DLD1 (cell line): ENCODE data around the gene MBD3L1.

Source experiments
- in situ Hi-C: cut with HindIII; loops from 2 replicates; pipeline ENCODE4 v1.10.0; 2017; ENCODE audit warnings: low sequenced_read_pairs

Gene MBD3L1

DNA sequence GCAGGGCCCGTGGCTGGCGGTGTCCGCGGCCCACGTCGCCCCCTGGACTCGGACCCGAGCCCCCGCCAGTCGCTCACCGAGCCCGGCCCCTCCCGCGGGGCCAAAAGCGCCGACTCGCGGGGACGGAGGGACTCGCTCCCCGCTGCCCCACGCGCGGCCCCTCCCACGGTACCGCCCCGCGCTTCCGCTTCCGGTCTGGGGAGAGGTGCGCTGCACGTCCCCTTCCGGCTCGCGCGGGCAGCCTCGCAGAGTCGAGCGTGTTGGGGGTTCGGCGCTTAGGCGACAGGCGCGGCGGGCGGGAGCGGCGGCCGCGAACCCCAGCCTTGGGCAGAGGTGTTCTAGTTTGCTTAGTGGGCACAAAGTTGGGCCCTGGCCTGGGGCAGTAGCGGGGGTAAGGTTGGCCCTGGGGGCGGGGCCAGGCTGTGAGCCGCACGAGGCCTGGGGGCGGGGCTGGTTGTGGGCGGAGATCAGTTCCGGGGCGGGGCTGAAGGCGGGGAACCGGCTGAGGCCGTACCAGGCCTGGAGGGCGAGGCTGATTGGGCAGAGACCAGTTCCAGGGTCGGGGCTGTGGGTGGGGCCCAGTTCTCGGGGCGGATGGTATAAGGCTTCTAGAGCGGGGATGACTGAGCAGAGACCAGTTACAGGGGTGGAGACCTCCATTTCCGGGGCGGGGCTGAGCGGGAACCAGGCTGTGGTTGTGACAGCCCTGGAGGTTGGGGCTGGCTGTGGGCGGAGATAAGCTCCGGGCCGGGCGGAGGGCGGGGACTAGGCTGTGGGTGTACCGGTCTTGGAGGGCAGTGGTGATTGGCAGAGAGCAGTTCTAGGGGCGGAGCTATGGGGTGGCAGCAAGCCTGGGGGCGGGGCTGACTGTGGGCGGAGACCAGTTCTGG lies at the start of gene MBD3L1, which contains the start of gene ZNF558:
Gene MBD3L1, plus strand, starts transcription at position 246 of the 890 bp plus-strand sequence. CDS start 10,302 bp downstream, outside the sequence.
Gene ZNF558, minus strand, starts transcription at position 173 of the 890 bp plus-strand sequence. CDS start 9,645 bp downstream, outside the sequence.
- in situ Hi-C loops = no loop called here

DNA sequence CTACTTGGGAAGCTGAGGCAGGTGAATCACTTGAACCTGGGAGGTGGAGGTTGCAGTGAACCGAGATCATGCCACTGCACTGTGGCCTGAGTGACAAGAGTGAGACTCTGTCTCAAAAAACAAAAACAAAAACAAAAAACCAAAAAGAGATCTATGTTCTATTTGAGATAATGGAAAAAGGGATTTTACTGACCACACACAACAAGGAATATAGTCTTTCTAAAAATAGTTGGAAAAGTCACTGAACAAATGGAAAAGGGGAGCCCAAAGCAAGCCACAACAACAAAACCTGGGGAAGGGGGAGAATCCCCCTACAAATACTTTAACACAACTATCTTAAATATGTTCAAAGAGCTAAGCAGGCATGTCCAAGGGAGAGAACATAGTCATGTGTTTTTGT lies 37.4 kb upstream of the MBD3L1 start:
- in situ Hi-C loops = no loop called here

DNA sequence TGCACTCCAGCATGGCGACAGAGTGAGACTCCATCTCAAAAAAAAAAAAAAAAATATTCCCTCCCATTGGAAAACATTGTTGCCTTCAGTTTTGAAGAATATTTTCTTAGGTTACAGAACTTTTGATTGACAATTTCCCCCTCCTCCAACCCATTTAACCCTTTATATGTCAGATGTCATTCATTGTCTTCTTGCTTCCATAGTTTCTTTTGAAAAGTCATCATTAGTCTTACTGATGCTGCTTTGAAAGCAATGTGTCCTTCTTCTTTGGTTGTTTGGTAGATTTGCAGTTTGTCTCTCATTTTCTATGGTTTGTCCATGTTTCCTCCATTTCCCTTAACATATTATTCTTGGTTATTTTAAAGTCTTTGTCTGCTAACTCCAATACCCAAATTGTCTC lies 25.5 kb upstream of the MBD3L1 start:
- in situ Hi-C loops = no loop called here

DNA sequence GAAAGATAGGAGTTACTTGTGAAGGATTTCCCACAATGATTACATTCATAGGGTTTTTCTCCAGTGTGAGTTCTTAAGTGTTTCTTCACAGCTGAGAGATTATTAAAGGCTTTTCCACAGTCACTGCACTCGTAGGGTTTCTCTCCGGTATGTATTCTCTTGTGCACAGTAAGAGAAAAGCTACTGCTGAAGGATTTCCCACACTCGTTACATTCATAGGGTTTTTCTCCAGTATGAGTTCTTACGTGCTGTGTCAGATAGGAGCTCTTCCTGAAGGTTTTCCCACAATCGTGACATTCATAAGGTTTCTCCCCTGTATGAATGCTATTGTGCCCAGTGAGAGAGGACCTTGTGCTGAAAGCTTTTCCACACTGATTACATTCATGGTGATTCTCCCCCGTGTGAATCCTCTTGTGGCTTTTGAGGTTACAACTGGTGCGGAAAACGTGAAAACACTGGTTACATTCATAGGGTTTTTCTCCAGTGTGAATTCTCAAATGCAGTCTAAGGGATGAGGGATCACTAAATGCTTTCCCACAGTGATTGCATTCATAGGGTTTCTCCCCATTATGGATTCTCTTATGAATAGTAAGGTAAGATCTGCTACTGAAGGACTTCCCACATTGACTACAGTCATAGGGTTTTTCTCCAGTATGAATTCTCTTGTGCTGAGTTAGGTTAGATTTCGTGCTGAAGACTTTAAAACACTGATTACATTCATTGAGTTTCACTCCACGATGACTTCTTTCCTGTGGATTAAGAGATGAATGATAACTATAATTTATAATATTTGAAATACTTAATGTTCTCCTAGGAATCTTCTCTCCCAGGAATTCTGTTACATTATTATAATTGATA lies 20.6 kb upstream of the MBD3L1 start:
- in situ Hi-C loops = no loop called here

DNA sequence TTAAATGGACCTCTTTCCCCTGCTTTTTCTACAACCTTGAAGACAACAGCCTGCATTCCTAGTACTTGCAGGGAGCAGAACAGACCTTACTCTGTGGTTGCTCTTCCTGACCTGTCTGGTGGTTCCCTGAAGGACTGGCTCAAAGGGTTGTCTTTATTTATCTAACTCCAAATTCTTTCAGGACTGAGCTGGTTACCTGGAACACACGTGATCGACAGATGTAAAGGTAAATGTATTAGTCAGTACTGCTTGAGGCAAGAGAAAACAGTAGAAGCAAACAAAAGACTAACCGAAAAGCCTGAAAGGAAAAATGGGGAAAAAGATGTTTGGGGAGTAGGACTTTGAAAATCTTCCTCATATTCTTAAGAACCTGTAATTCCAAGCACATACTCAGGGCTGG lies 18.0 kb upstream of the MBD3L1 start:
- in situ Hi-C loops = no loop called here

DNA sequence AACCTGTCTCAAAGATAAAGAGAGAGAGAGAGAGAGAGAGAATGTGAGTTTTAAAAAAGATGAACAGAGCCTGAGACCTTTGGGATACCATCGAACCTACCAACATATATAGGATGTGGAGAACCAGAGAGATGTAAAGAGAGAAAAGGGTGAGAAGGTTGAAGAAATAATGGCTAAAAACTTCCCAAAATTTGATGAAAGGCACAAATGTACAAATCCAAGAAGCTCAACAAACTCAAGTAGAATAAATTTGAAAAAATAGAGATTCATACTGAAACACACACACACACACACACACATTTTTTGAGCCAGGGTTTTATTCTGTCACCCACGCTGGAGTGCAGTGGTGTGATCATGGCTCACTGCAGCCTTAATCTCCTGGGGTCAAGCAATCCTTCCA lies 16.4 kb upstream of the MBD3L1 start:
- in situ Hi-C loops = no loop called here

DNA sequence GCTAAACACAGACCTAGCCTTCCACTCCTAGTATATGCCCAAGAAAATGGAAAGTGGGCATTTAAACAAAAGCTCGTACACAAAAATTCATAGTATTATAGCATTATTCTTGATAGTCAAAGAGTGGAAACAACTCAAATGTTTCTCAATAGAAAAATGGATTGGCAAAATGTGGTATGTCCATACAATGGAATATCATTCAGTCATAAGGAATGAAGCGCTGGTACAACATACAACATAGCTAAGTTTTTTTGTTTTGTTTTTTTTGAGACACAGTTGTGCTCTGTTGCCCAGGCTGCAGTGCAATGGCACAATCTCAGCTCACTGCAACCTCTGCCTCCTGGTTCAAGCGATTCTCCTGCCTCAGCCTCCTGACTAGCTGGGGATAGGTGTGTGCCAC lies 11.9 kb upstream of the MBD3L1 start:
- in situ Hi-C loops = no loop called here

DNA sequence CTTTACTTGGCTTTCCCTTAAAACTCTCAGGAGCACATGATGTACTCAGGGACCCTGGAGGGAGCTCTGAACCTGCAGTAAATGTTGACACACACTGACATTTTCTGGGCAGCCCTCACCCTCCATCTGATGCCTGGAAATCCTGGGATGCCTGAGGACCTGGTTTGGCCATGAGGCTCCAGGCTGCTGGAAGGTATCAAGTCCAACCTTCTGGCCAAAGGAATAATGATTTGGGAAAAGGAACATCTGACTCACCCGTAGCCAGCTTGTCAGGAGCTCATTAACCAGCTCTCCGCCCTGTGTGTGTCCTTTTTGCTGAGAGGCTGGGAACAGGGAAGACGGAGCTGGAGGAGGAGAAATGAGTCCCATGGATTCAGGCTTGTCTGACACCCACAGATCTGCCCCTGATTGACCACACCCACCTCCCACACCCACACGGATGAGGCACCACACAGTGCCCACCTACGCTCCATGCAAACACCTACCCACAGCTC lies 10.4 kb upstream of the MBD3L1 start:
- in situ Hi-C loops = no loop called here

DNA sequence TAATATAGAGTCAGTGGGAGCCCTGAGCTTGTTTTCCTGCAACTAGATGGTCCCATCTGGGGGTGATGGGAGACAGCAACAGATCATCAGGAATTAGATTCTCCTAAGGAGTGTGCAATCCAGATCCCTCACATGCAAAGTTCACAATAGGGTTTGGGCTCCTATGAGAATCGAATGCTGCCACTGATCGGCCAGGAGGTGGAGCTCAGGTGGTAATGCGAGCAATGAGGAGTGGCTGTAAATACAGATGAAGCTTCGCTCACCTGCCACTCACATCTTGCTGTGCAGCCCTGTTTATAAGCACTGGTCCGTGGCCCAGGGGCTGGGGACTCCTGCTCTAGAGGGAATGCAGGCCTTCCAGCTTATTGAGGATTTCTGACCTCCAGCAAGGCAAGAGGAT lies 5.8 kb upstream of the MBD3L1 start:
- in situ Hi-C loops = no loop called here

DNA sequence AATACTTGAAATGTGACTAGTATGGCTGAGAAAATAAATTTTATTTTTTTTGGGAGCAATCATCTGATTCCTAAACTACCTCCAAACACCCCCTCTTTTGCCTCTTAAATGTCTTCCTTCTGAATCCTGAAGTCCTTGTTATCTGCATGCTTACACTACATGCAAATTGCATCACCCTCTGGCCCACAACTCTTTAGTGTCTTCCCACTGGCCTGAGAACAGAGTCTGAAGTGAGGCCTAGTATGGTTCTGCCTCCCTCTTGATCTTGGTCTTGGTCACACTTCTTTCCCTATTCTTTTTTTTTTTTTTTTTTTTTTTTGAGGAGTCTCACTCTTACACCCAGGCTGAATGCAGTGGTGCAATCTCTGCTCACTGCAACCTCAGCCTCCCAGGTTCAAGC lies 4.9 kb upstream of the MBD3L1 start:
- in situ Hi-C loops = no loop called here

DNA sequence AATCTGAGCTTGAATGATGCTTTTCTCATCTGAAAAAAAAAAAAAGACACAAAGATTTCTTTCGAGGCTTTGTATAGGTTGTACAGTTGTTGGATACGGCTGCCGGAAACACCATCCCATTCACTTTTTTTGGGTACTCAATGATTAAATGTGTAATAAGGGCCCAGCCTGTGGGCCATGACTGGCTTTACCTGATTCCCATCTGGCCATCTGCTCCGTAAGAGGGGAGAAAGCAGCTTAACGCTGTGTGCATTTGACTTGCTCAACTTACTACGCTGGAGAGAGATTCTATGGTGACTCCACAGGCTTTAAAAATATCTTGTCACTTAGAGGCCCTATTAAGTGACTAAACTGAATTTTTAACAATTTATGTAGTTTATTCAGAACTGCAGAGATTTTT lies 804 bp upstream of the MBD3L1 start:
- in situ Hi-C loops = no loop called here

DNA sequence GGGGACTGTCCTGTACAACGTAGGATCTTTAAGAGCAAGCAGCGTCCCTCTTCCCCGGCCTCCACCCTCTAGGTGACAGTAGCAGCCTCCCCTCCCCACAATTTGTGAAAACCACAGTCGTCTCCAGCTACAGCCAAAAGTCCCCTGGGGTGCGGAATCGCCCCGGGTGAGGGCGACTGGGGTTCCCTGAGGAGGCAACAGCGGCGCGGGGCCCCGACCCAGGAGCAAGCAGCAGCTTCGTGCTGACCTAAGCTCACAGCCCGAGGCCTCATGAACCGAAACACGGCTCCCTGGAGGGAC lies 395 bp upstream of the MBD3L1 start:
- in situ Hi-C loops = no loop called here

DNA sequence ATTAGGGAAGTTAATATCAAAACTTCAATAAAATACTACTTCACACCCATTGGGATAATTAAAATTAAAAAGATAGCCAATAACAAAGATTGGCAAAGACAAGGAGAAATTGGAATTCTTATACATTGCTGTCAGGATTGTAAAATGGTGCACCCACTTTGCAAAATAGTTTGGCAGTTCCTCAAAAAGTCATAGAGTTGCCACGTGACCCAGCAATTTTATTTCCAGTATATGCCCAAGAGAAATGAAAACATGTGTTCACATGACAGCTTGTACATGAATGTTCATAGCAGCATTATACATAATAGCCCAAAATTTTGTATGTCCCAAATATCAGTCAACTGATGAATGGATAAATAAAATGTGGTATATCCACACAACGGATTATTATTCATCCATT lies 3.3 kb downstream of the MBD3L1 start:
- in situ Hi-C loops = no loop called here

DNA sequence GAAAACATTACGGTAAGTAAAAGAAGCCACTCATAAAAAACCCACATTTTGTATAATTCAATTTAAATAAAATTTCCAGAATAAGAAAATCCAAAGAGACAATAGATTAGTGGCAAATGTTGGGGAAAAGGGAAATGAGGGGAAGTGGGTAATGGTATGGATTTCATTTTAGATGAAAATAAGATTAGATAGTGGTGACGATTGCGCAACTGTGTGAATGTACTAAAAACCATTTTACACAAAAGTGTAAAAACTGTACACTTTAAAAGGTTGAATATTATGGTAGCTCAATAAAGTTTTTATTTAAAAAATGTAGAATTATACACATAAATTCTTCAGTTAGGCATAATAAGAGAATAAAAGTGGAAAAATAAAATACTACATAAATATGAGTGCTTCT lies 3.7 kb downstream of the MBD3L1 start:
- in situ Hi-C loops = no loop called here

DNA sequence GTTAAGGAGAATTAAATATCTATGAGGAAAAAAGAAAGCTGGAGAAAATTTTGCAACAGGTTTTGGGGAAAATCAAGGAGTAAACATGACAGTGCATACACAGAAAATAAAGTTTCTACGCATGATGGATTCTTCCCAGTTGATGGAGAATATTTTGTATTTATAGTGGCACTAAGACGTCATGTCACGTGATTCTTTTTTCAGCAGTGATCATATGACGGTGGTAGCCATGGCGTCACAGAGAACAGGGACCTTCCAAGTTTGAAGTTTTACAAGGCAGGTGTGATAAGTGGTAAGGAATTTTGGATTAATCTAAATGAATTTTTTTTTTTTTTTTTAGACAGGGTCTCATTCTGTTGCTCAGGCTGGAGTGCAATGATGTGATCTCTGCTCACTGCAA lies 8.5 kb downstream of the MBD3L1 start:
- in situ Hi-C loops = no loop called here

DNA sequence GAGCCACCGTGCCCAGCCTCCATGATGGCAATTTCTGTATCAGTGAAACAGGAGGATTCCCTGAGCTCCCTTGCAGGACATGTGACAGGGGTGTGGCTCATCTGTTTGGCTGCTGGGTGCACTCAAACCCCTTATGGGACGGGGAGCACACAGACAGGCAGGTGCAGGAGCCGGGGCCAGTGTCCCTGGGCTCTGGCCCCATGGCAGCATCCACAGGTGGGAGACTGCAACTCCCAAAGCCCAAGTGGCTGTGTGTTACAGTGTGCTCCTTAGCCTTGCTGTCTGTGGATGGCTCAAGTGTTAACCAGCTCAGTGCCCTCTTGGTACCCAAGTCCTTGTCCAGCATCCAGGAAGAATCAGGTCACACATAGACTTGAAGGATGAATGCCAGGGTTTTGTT lies 14.6 kb downstream of the MBD3L1 start:
- in situ Hi-C loops = no loop called here

DNA sequence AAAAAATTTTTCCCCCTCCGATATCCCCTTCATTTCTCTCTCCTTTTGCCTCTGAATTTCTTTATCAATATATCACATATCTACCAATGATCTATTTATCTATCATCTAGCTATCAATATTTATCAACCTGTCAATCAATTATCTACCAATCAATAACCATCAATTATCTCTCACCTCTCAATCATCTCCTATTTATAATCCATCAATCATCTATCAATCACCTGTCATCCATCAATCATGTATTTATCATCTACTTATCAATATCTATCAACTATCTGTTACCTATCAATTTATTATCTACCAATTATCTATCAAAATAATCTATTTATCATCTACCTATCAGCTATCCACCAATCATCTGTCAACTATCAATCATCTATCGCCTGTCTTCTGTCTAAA lies 17.1 kb downstream of the MBD3L1 start:
- in situ Hi-C loops = no loop called here

DNA sequence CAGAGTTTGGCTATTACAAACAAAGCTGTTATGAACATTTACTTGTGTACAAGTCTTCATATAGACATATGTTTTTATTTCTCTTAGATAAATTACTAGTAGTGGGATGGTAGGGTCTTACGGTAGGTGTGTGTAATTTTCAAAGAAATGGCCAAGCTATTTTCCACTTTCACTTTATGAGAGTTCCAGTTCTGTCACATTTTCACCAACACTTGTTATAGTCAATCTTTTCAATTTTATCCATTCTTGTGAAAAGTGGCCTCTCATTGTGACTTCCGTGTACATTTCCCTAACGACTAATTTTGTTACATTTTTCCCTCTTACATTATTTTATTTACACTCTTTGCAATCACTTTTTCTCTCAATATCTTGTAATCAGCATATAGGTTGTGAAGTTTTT lies 18.3 kb downstream of the MBD3L1 start:
- in situ Hi-C loops = no loop called here

DNA sequence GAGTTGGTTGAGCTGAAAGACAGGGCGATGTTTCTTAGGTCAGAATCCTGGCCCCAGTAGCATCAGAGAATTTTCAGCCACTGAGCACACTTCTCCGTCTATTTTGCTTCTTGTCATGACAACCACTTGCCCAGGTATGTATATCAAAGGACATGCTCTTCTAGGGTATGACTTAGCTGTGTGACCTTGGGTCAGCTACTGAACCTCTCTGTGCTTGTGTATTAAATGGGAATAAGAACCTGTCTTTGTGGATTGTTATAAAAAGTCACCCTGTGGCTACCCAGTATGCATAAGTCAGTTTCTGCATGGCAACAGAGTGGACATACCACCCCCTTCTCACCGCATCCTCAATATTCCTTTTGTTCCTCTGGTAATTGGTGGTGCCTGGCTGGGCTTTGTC lies 26.1 kb downstream of the MBD3L1 start:
- in situ Hi-C loops = no loop called here

DNA sequence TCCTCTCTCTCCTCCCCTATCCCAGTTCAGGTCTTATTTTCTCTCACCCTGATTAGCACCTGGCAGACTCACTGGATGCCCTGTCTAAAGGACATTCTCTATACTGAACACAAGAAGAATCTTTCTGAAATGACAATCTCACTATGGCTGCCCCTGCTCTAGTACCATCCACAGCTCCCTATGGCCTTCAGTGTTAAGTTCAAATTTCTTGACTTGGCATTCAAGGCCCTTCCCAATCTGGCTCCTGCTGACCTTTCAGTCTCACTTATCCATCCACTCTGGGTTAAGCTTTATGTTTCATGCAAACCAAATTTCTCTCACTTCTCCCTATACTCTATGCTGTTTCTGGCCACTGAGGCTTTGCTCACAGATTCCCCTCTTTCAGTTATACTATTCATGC lies 34.2 kb downstream of the MBD3L1 start:
- in situ Hi-C loops = no loop called here

DNA sequence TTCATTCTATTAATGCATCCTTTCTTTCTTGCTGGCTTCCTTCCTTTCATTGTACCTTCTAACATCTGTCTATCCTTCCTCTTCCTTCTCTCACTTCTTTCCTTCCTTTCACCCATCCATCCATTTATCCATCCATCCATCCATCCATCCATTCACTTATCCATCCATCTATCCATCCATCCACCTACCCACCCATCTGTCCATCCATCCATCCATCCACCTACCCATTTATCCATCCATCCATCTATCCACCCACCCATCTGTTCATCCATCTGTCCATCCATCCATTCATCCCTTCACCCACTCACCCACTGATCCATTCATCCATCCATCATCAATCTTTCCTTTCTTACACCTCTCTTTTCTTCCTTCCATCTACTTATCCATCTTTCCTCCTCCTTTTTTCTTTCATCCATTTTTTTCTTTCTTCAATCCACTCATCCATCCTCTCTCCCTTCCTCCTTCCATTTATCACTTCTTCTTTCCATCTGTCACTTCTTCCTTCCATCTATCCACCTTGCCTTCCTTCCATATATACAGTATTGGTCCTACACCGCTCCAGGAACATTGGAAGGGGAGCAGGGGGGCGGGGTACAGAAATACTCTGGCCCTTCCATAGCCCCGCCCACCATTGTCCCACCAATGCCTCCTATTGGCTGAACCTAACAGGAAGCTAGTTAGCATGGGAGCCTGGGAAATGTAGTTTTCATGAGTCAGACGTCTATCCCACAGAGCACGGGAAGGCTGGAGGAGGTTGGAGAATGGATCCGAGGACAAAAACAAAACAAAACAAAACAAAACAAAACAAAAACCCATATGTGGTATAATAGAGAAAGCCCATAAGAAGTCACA lies 45.9 kb downstream of the MBD3L1 start:
- in situ Hi-C loops = no loop called here
